Hepatocyte (in vitro differentiated cells): ENCODE measurements around the gene ASB6. TPM values are rescaled to one million over a fixed set of nuclear protein-coding genes. Genes with fewer than 3 reads are reported as not detected.

Source experiments
- DNase-seq: peaks from one replicate; pipeline ENCODE4 v3.0.0-alpha.2; 2016; ENCODE audit warnings: low spot score
- H2AFZ ChIP-seq: fragments of 200-600 bp; sonication (generic); 2 replicates; pipeline ENCODE4 v1.6.0; 2016; ENCODE audit warnings: antibody characterized with exemption, mild to moderate bottlenecking
- H3K27ac ChIP-seq: fragments of 200-600 bp; sonication (generic); 2 replicates; pipeline ENCODE4 v1.5.1; 2016; ENCODE audit warnings: mild to moderate bottlenecking
- H3K27me3 ChIP-seq: fragments of 200-600 bp; sonication (generic); 2 replicates; pipeline ENCODE4 v1.6.1; 2016
- H3K36me3 ChIP-seq: fragments of 200-600 bp; sonication (generic); replicated peaks from 2 replicates; pipeline ENCODE4 v1.5.1; 2016; ENCODE audit warnings: low read depth; ENCODE audit not compliant: insufficient read depth
- H3K4me1 ChIP-seq: fragments of 200-600 bp; sonication (generic); 2 replicates; pipeline ENCODE4 v1.5.1; 2016; ENCODE audit warnings: mild to moderate bottlenecking, moderate library complexity; ENCODE audit not compliant: insufficient read depth
- H3K4me2 ChIP-seq: fragments of 200-600 bp; sonication (generic); 2 replicates; pipeline ENCODE4 v1.6.0; 2016
- H3K4me3 ChIP-seq: fragments of 200-600 bp; sonication (generic); 2 replicates; pipeline ENCODE4 v1.5.1; 2016; ENCODE audit warnings: mild to moderate bottlenecking
- H3K79me2 ChIP-seq: fragments of 200-600 bp; sonication (generic); 2 replicates; pipeline ENCODE4 v1.6.0; 2017; ENCODE audit warnings: mild to moderate bottlenecking
- H3K9me2 ChIP-seq: fragments of 200-600 bp; sonication (generic); replicated peaks from 2 replicates; pipeline ENCODE4 v1.6.0; 2017; ENCODE audit warnings: mild to moderate bottlenecking; ENCODE audit not compliant: insufficient read depth
- H3K9me3 ChIP-seq: fragments of 200-600 bp; sonication (generic); 2 replicates; pipeline ENCODE4 v1.5.1; 2016; ENCODE audit warnings: low read depth, mild to moderate bottlenecking
- H4K20me1 ChIP-seq: fragments of 200-600 bp; sonication (generic); 2 replicates; pipeline ENCODE4 v1.6.0; 2016; ENCODE audit warnings: mild to moderate bottlenecking; ENCODE audit not compliant: insufficient read depth, poor library complexity, severe bottlenecking
- CTCF ChIP-seq: fragments of 200-600 bp; sonication (generic); IDR thresholded peaks from 2 replicates; pipeline ENCODE4 v1.5.1; 2016; ENCODE audit warnings: antibody characterized with exemption, mild to moderate bottlenecking; ENCODE audit not compliant: poor library complexity
- EZH2 ChIP-seq: fragments of 200-600 bp; sonication (generic); IDR thresholded peaks from 2 replicates; pipeline ENCODE4 v1.6.1; 2016; ENCODE audit warnings: antibody characterized with exemption, mild to moderate bottlenecking, borderline replicate concordance
- EZH2phosphoT487 ChIP-seq: fragments of 200-600 bp; sonication (generic); IDR thresholded peaks from one replicate; pipeline ENCODE4 v1.6.1; 2018; ENCODE audit warnings: antibody characterized with exemption, mild to moderate bottlenecking, low read depth, moderate library complexity; ENCODE audit not compliant: unreplicated experiment, severe bottlenecking
- WGBS: methylation state at CpG from one replicate; pipeline ENCODE4 v1.1.6; 2016; ENCODE audit warnings: low lambda C conversion rate; ENCODE audit errors: missing lambda C conversion rate; 5-methylcytosine and 5-hydroxymethylcytosine counted together
- polyA plus RNA-seq: library from polyadenylated mRNA; unstranded; fragments of >200 nt; fragmentation: Nextera tagmentation; extraction: Ambion mirVana; gene quantifications from 2 replicates; pipeline ENCODE4 v1.2.1, GENCODE V29; 2016
- total RNA-seq: library from RNA; depleted of rRNA; stranded (reverse); fragments of >200 nt; gene quantifications from 2 replicates; pipeline ENCODE4 v1.2.3, GENCODE V29; 2014

Gene ASB6
- total and polyA plus RNA-seq, 2 experiments from 2014 or later: 14.2 to 15.5 TPM

- WGBS: 0% methylated on average over 2 of the region's 24 CpGs
- Histone ChIP-seq H3K27ac (peak overlapping the region; percentile 87), H4K20me1 (no peaks in the 10 kb centered on the region), H3K27me3 (no peaks in the 10 kb centered on the region), H3K79me2 (no peaks in the 10 kb centered on the region), H3K9me2 (no peaks in the 10 kb centered on the region), H3K4me1 (peaks cover 29% of the 10 kb centered on the region), H3K9me3 (no peaks in the 10 kb centered on the region), H3K4me3 (peak overlapping the region; percentile 99), H2AFZ (peak overlapping the region; percentile 89), H3K36me3 (no peaks in the 10 kb centered on the region), H3K4me2 (peak overlapping the region; percentile 98)
- DNase-seq: no peak
- TF ChIP-seq CTCF: no peak
- TF ChIP-seq EZH2phosphoT487: no peak
- TF ChIP-seq EZH2: no peak
These were observed 31.8 kb downstream of the ASB6 start for GRCh38 chr9:129610213-129610472.

GRCh38 chr9:129609486-129610212, 32.3 kb downstream of the ASB6 start:
- H3K79me2 ChIP-seq: no peaks in the 10 kb centered on the region
- 18% methylated on average over 27 of the region's 30 CpGs for WGBS
- H3K4me2 ChIP-seq: peak overlapping the region; percentile 98
- H2AFZ ChIP-seq: no peak overlapping the region
- peak overlapping the region; percentile 68 for H3K27ac ChIP-seq
- no peaks in the 10 kb centered on the region for H3K9me2 ChIP-seq
- no peaks in the 10 kb centered on the region for H3K9me3 ChIP-seq
- H3K4me1 ChIP-seq: peaks cover 29% of the 10 kb centered on the region
- TF ChIP-seq EZH2 (no peak), EZH2phosphoT487 (no peak), CTCF (no peak)
- H3K27me3 ChIP-seq: no peaks in the 10 kb centered on the region
- H3K36me3 ChIP-seq: no peaks in the 10 kb centered on the region
- no peak overlapping the region for H3K4me3 ChIP-seq
- DNase-seq: peak; percentile 55
- H4K20me1 ChIP-seq: no peaks in the 10 kb centered on the region

DNA sequence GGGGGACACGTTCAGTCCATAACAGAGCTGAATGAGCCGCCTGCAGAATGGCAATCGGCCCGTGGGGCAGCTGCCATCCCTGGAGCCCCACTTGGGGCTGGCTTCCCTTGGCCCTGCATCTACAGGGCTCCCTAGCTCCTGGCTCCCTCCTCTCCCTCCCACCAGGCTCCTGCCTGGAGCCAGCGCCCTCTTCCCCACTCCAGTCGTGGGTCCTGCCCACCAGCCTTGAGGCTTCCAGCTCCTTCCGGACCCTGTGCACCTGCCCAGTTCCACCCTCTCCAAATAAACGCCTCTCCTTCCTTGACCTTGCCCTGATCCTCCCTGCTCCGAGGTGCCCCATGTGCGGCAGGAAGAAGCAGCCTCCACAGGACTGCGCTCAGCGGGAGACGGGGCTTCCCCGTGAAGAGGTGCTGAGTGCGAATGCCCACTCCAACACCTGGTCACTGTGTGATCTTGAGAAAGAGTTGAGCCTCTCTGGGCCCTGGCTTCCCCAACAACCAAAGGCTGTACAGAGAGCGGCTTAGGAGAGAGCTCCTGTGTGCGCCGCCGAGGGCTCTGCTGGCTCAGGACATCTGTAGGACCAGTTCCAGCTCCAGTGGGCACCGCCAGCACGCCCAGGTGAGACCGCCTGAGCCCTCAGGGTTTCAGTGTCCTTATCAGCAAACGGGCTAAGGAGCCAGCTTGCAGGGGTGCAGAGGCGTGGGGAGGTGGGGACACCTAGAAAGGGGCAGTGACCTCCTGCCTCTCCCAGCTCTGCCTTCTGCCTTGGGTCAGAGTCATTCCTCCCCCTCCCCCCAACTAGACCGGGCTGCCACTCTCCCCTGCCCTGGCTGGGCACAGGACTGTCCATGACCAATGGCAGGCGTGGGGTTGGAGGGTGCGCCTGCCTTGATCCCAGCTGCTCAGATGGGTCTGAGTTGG, 33.1 kb downstream of the ASB6 start:
- Histone ChIP-seq H3K9me3 (no peaks in the 10 kb centered on the region), H3K4me3 (no peak overlapping the region), H3K27ac (peak overlapping the region; percentile 91), H3K36me3 (no peaks in the 10 kb centered on the region), H4K20me1 (no peaks in the 10 kb centered on the region), H3K27me3 (no peaks in the 10 kb centered on the region), H3K4me2 (no peak overlapping the region), H3K79me2 (no peaks in the 10 kb centered on the region), H3K9me2 (no peaks in the 10 kb centered on the region), H2AFZ (no peak overlapping the region), H3K4me1 (peaks cover 29% of the 10 kb centered on the region)
- DNase-seq: peak; percentile 38
- TF ChIP-seq CTCF: no peak
- TF ChIP-seq EZH2: no peak
- TF ChIP-seq EZH2phosphoT487: no peak
- WGBS: 84% methylated on average over 26 of the region's 27 CpGs
